A549 (cell line): Measurements from ENCODE around the gene RORB. TPM values are rescaled to one million over a fixed set of nuclear protein-coding genes. Genes with fewer than 3 reads are reported as not detected.
"Not testable (repeated sequence)": the region's sequence is repeated elsewhere in the genome, so short reads cannot be mapped to it uniquely, and the experiment has no call there.

Experiments used
- ATAC-seq, 2 experiments: fragments of 200-7000 bp in 1 of 2; fragments of >200 bp in 1 of 2; cut with Nextera tagmentation in 1 of 2; cut with Tn5 transposase in 1 of 2; 3 replicates each; pipeline versions ENCODE4 v1.8.0 to v1.9.1; 2018 to 2020; ENCODE audit warnings: mild to moderate bottlenecking in 1 of 2, moderate library complexity in 1 of 2
- CTCF ChIA-PET: fragments of 300-600 bp; sonication (Branson Sonifier 250); formaldehyde crosslinking; extraction: SDS; loops from one replicate; lab custom pipeline; 2021; ENCODE audit warnings: antibody characterized with exemption, inconsistent platforms; lab: Yijun Ruan, JAX
- POLR2A ChIA-PET: fragments of 350-600 bp; formaldehyde crosslinking; extraction: SDS; loops from one replicate; lab custom pipeline; 2021; ENCODE audit warnings: antibody characterized with exemption, inconsistent platforms; lab: Yijun Ruan, JAX
- DNase-seq, 2 experiments: peaks; one replicate each; pipeline versions ENCODE4 v3.0.0 to v3.0.0-alpha.2; 2011 to 2016; ENCODE audit warnings: low read depth in 1 of 2, low spot score in 1 of 2
- FAIRE-seq: peaks from 2 replicates; lab custom pipeline; 2011; peaks lifted over from hg19 to GRCh38; lab: Jason Lieb, UNC
- H3K27ac ChIP-seq, 2 experiments: fragments of >200 bp; sonication (Bioruptor Twin); formaldehyde crosslinking; 3 replicates each; pipeline ENCODE4 v1.5.1; 2016 to 2017
- H3K4me1 ChIP-seq: fragments of >200 bp; sonication (Bioruptor Twin); formaldehyde crosslinking; 3 replicates; pipeline ENCODE4 v1.6.1; 2016
- H3K4me2 ChIP-seq: fragments of >200 bp; sonication (Bioruptor Twin); formaldehyde crosslinking; 3 replicates; pipeline ENCODE4 v1.6.1; 2016
- H3K4me3 ChIP-seq: fragments of >200 bp; sonication (Bioruptor Twin); formaldehyde crosslinking; 3 replicates; pipeline ENCODE4 v1.5.1; 2016
- H3K9me3 ChIP-seq: fragments of >200 bp; sonication (Bioruptor Twin); formaldehyde crosslinking; 3 replicates; pipeline ENCODE4 v1.6.1; 2016
- ATOH8 ChIP-seq: fragments of 250-450 bp; sonication (Bioruptor Pico); IDR thresholded peaks from 2 replicates; pipeline ENCODE4 v1.5.0; 2020; ENCODE audit warnings: low read depth, mild to moderate bottlenecking, moderate library complexity
- EHMT2 ChIP-seq: fragments of 200-600 bp; sonication (generic); IDR thresholded peaks from 2 replicates; pipeline ENCODE4 v1.6.1; 2016; ENCODE audit warnings: antibody characterized with exemption, low read depth, mild to moderate bottlenecking, moderate library complexity
- FOSB ChIP-seq: fragments of 250-450 bp; sonication (Bioruptor Pico); IDR thresholded peaks from 2 replicates; pipeline ENCODE4 v1.5.0; 2020; ENCODE audit warnings: mild to moderate bottlenecking, moderate library complexity
- FOXS1 ChIP-seq: fragments of 250-450 bp; sonication (Bioruptor Pico); IDR thresholded peaks from 2 replicates; pipeline ENCODE4 v1.5.0; 2020; ENCODE audit warnings: mild to moderate bottlenecking, moderate library complexity
- HDAC2 ChIP-seq: fragments of 200-600 bp; sonication (generic); IDR thresholded peaks from 2 replicates; pipeline ENCODE4 v1.6.1; 2016
- HEYL ChIP-seq: fragments of 250-450 bp; sonication (Bioruptor Pico); IDR thresholded peaks from 2 replicates; pipeline ENCODE4 v1.8.0; 2021; ENCODE audit warnings: mild to moderate bottlenecking, moderate library complexity
- HOXB13 ChIP-seq: fragments of 250-450 bp; sonication (Bioruptor Pico); IDR thresholded peaks from 2 replicates; pipeline ENCODE4 v1.5.0; 2020; ENCODE audit warnings: low read depth, mild to moderate bottlenecking, moderate library complexity
- HOXB5 ChIP-seq: fragments of 250-450 bp; sonication (Bioruptor Pico); IDR thresholded peaks from 2 replicates; pipeline ENCODE4 v1.5.0; 2020; ENCODE audit warnings: mild to moderate bottlenecking, moderate library complexity
- JUN ChIP-seq, 2 experiments: fragments of >200 bp; sonication (Bioruptor Twin); formaldehyde crosslinking; IDR thresholded peaks; 2 replicates in 1 of 2; 3 replicates in 1 of 2; pipeline ENCODE4 v1.6.1; 2016 to 2017
- MAFK ChIP-seq: fragments of 450-650 bp; IDR thresholded peaks from 2 replicates; pipeline ENCODE4 v1.6.1; 2014; ENCODE audit not compliant: partially characterized antibody
- MAZ ChIP-seq: fragments of 150-350 bp; IDR thresholded peaks from 2 replicates; pipeline ENCODE4 v1.6.1; 2014; ENCODE audit warnings: antibody characterized with exemption, low read depth, low read length, borderline replicate concordance
- MYC ChIP-seq: IDR thresholded peaks from 2 replicates; pipeline ENCODE4 v1.6.1; 2012; ENCODE audit warnings: mild to moderate bottlenecking, inconsistent platforms, low read length, improper control_type of control experiment, borderline replicate concordance
- NFE2L2 ChIP-seq: fragments of 150-350 bp; conservative IDR thresholded peaks from 2 replicates; pipeline ENCODE4 v1.6.1; 2014; ENCODE audit warnings: low read length
- NPAS2 ChIP-seq: fragments of 250-450 bp; sonication (Bioruptor Pico); IDR thresholded peaks from 2 replicates; pipeline ENCODE4 v1.8.0; 2022; ENCODE audit warnings: mild to moderate bottlenecking, moderate library complexity, borderline replicate concordance
- PHF8 ChIP-seq: fragments of 200-600 bp; sonication (generic); IDR thresholded peaks from 2 replicates; pipeline ENCODE4 v1.6.1; 2016; ENCODE audit warnings: low read depth, mild to moderate bottlenecking, antibody characterized with exemption, moderate library complexity, borderline replicate concordance
- POLR2A ChIP-seq: IDR thresholded peaks from 2 replicates; pipeline ENCODE4 v1.6.1; 2012; ENCODE audit warnings: mild to moderate bottlenecking, low read length
- POLR2AphosphoS2 ChIP-seq: conservative IDR thresholded peaks from 2 replicates; pipeline ENCODE4 v1.6.1; 2012; ENCODE audit warnings: low read length, improper control_type of control experiment, inconsistent platforms
- RARB ChIP-seq: fragments of 250-450 bp; sonication (Bioruptor Pico); IDR thresholded peaks from 2 replicates; pipeline ENCODE4 v1.8.0; 2021; ENCODE audit warnings: mild to moderate bottlenecking, moderate library complexity
- RCOR1 ChIP-seq: fragments of 150-350 bp; IDR thresholded peaks from 2 replicates; pipeline ENCODE4 v1.6.1; 2014; ENCODE audit warnings: antibody characterized with exemption, low read length, low read depth
- RNF2 ChIP-seq: fragments of 200-600 bp; sonication (generic); IDR thresholded peaks from 2 replicates; pipeline ENCODE4 v1.6.1; 2016; ENCODE audit warnings: low read depth, mild to moderate bottlenecking, antibody characterized with exemption, moderate library complexity, borderline replicate concordance
- SREBF2 ChIP-seq: fragments of 450-650 bp; IDR thresholded peaks from 2 replicates; pipeline ENCODE4 v1.6.1; 2014; ENCODE audit warnings: mild to moderate bottlenecking, moderate library complexity
- ZNF302 ChIP-seq: fragments of 250-450 bp; sonication (Bioruptor Pico); IDR thresholded peaks from 2 replicates; pipeline ENCODE4 v1.9.0; 2021; ENCODE audit warnings: inconsistent platforms, mild to moderate bottlenecking, moderate library complexity
- WGBS: methylation state at CpG from one replicate; pipeline ENCODE4 v1.1.6; 2017; ENCODE audit errors: missing lambda C conversion rate; 5-methylcytosine and 5-hydroxymethylcytosine counted together
- polyA plus RNA-seq, 4 experiments: library from polyadenylated mRNA; depleted of rRNA in 3 of 4; stranded (reverse); fragments of >200 nt; fragmentation: RNase III in 1 of 4; extraction: RNeasy Plus Mini Kit Qiagen cat#74134 plus additional on column Dnase treatment in 1 of 4; gene quantifications; 2 replicates in 3 of 4; 3 replicates in 1 of 4; pipeline ENCODE4 v1.2.3, GENCODE V29; 2011 to 2017
- TF ChIP-seq, protein P1 (sequence below): fragments of >200 bp; sonication (Bioruptor Twin); formaldehyde crosslinking; IDR thresholded peaks from 3 replicates; pipeline ENCODE4 v1.6.1; 2016

The RORB gene
- polyA plus RNA-seq, 2 of the 4 experiments (the other 2 are of a cell fraction) = not detected

- no peak overlapping the region for H3K4me2 ChIP-seq
- no peak for TF ChIP-seq NPAS2 (CRISPR knock-in tag)
- no peak for TF ChIP-seq FOSB (CRISPR knock-in tag)
- no peak for TF ChIP-seq PHF8
- TF ChIP-seq MYC = no peak
- no peak for TF ChIP-seq SREBF2
- TF ChIP-seq RARB = no peak
- no peak for TF ChIP-seq HEYL (CRISPR knock-in tag)
- TF ChIP-seq, all 56 proteins: peak for 0
- FAIRE-seq = no peak
- DNase-seq = no peak
- Histone ChIP-seq H3K27ac (no peak overlapping the region), H3K4me3 (no peak overlapping the region), H3K9me3 (no peaks in the 10 kb centered on the region), H3K4me1 (no peaks in the 10 kb centered on the region)
- ChIA-PET CTCF (no interaction called here), POLR2A (no interaction called here)
- 2% methylated on average over 5 of the region's 5 CpGs for WGBS
- no peak for ATAC-seq
Measured at GRCh38 chr9:74527718-74528117, 30.6 kb downstream of the RORB start.

- ATAC-seq (no peak), FAIRE-seq (no peak), DNase-seq (no peak)
- Histone ChIP-seq H3K9me3 (no peaks in the 10 kb centered on the region), H3K4me2 (no peak overlapping the region), H3K4me1 (no peaks in the 10 kb centered on the region), H3K27ac (no peak overlapping the region), H3K4me3 (no peak overlapping the region)
- 39% methylated on average over 6 of the region's 6 CpGs for WGBS
- ChIA-PET POLR2A (no interaction called here), CTCF (no interaction called here)
- no peak for TF ChIP-seq POLR2A
- no peak for TF ChIP-seq FOXS1 (CRISPR knock-in tag)
- no peak for TF ChIP-seq MAFK
- TF ChIP-seq ATOH8 (CRISPR knock-in tag) = no peak
Measured at GRCh38 chr9:74528207-74528606, 31.1 kb downstream of the RORB start.

- H3K4me3 ChIP-seq, H3K9me3 ChIP-seq, POLR2A ChIA-PET, H3K4me2 ChIP-seq, FAIRE-seq, ATAC-seq, CTCF ChIA-PET, H3K27ac ChIP-seq, H3K4me1 ChIP-seq: not testable (repeated sequence)
- DNase-seq = peak in 1 of 2 experiments; percentile 1
- WGBS = 13% methylated on average over 8 of the region's 8 CpGs
Measured at GRCh38 chr9:74530458-74530857, 33.3 kb downstream of the RORB start.

DNA sequence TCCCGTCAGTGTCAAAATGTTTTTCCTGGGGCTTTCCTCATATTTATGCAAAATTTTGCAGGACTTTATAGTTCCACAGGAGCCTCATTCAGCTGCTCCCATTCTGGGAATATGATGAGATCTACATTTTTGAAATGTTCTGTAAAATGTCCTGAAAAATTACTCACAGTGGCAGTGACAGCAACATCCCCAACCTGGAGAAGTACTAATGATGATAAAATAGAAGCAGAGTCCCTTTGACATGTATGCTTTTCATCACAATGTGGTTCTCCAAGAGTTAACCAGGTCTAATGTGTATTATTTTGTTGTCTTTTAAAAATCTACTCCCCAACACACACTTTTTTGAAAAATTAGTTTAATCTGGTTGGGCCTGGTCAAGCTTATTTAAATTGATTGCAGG lies 36.1 kb downstream of the RORB start:
- FAIRE-seq = no peak
- CTCF ChIA-PET = no interaction called here

GRCh38 chr9:74534841-74535240 lies 37.7 kb downstream of the RORB start:
- CTCF ChIA-PET = no interaction called here
- no peak overlapping the region for H3K27ac ChIP-seq
- POLR2A ChIA-PET = no interaction called here
- H3K9me3 ChIP-seq = no peaks in the 10 kb centered on the region
- 63% methylated on average over 3 of the region's 3 CpGs for WGBS
- no peaks in the 10 kb centered on the region for H3K4me1 ChIP-seq
- H3K4me3 ChIP-seq = no peak overlapping the region
- DNase-seq (no peak), FAIRE-seq (no peak), ATAC-seq (no peak)
- no peak for TF ChIP-seq EHMT2
- no peak for TF ChIP-seq HOXB5 (CRISPR knock-in tag)
- TF ChIP-seq HDAC2 = no peak
- no peak for TF ChIP-seq RCOR1
- no peak for TF ChIP-seq JUN (IDR thresholded peaks at IDR 0.05)
- TF ChIP-seq, protein P1, sequence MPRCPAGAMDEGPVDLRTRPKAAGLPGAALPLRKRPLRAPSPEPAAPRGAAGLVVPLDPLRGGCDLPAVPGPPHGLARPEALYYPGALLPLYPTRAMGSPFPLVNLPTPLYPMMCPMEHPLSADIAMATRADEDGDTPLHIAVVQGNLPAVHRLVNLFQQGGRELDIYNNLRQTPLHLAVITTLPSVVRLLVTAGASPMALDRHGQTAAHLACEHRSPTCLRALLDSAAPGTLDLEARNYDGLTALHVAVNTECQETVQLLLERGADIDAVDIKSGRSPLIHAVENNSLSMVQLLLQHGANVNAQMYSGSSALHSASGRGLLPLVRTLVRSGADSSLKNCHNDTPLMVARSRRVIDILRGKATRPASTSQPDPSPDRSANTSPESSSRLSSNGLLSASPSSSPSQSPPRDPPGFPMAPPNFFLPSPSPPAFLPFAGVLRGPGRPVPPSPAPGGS = no peak
- no peak for TF ChIP-seq POLR2AphosphoS2
- TF ChIP-seq MAFK = no peak
- no peak overlapping the region for H3K4me2 ChIP-seq

More for the DNA sequence above, 36.1 kb downstream of the RORB start:
- no peak overlapping the region for H3K27ac ChIP-seq
- no peak for TF ChIP-seq HOXB13
- no peak for TF ChIP-seq RNF2
- TF ChIP-seq MAZ = no peak
- TF ChIP-seq NFE2L2 = no peak
- TF ChIP-seq ZNF302 (CRISPR knock-in tag) = no peak
- DNase-seq (no peak), ATAC-seq (no peak)
- H3K9me3 ChIP-seq = no peaks in the 10 kb centered on the region
- no peak overlapping the region for H3K4me2 ChIP-seq
- POLR2A ChIA-PET = no interaction called here
- H3K4me1 ChIP-seq = no peaks in the 10 kb centered on the region
- WGBS = 4% methylated on average over 1 of the region's 1 CpG
- H3K4me3 ChIP-seq = no peak overlapping the region
